GM23248 (cell line): Measurements from ENCODE around the gene UBAC2. TPM values are rescaled to one million over a fixed set of nuclear protein-coding genes. Genes with fewer than 3 reads are reported as not detected.

Experiments
- DNase-seq: peaks from one replicate; pipeline ENCODE4 v3.0.0-alpha.2; 2015
- H2AFZ ChIP-seq: fragments of 200-600 bp; sonication (generic); 2 replicates; pipeline ENCODE4 v1.6.1; 2016; ENCODE audit warnings: antibody characterized with exemption
- H3F3A ChIP-seq: fragments of 200-600 bp; sonication (generic); 2 replicates; pipeline ENCODE4 v1.6.1; 2016; ENCODE audit warnings: mild to moderate bottlenecking, antibody characterized with exemption, mixed run types; ENCODE audit not compliant: insufficient read depth
- H3K27ac ChIP-seq: fragments of 200-600 bp; sonication (generic); 2 replicates; pipeline ENCODE4 v1.5.1; 2016; ENCODE audit warnings: mild to moderate bottlenecking
- H3K27me3 ChIP-seq: fragments of 200-600 bp; sonication (generic); replicated peaks from 2 replicates; pipeline ENCODE4 v1.6.1; 2016; ENCODE audit warnings: mild to moderate bottlenecking; ENCODE audit not compliant: insufficient read depth
- H3K36me3 ChIP-seq: fragments of 200-600 bp; sonication (generic); 2 replicates; pipeline ENCODE4 v1.6.1; 2016; ENCODE audit warnings: low read depth, mild to moderate bottlenecking
- H3K4me1 ChIP-seq: fragments of 200-600 bp; sonication (generic); 2 replicates; pipeline ENCODE4 v1.6.1; 2016; ENCODE audit warnings: mild to moderate bottlenecking; ENCODE audit not compliant: insufficient read depth
- H3K4me2 ChIP-seq: fragments of 200-600 bp; sonication (generic); one replicate; pipeline ENCODE4 v1.6.1; 2016; ENCODE audit warnings: mild to moderate bottlenecking; ENCODE audit not compliant: unreplicated experiment
- H3K4me3 ChIP-seq: fragments of 200-600 bp; sonication (generic); 2 replicates; pipeline ENCODE4 v1.5.1; 2016; ENCODE audit warnings: mild to moderate bottlenecking
- H3K79me2 ChIP-seq: fragments of 200-600 bp; sonication (generic); 2 replicates; pipeline ENCODE4 v1.6.1; 2016; ENCODE audit warnings: mild to moderate bottlenecking; ENCODE audit not compliant: insufficient read depth
- H3K9ac ChIP-seq: fragments of 200-600 bp; sonication (generic); 2 replicates; pipeline ENCODE4 v1.6.1; 2016; ENCODE audit warnings: mild to moderate bottlenecking
- H3K9me2 ChIP-seq: fragments of 200-600 bp; sonication (generic); 2 replicates; pipeline ENCODE4 v1.6.1; 2016; ENCODE audit warnings: mixed run types, mild to moderate bottlenecking, moderate library complexity; ENCODE audit not compliant: insufficient read depth
- H3K9me3 ChIP-seq: fragments of 200-600 bp; sonication (generic); one replicate; pipeline ENCODE4 v1.6.1; 2017; ENCODE audit warnings: low read depth
- H4K20me1 ChIP-seq: fragments of 200-600 bp; sonication (generic); 2 replicates; pipeline ENCODE4 v1.6.0; 2016; ENCODE audit not compliant: insufficient read depth
- EZH2 ChIP-seq: fragments of 200-600 bp; sonication (generic); IDR thresholded peaks from 2 replicates; pipeline ENCODE4 v1.6.1; 2018; ENCODE audit warnings: antibody characterized with exemption, mild to moderate bottlenecking; ENCODE audit not compliant: insufficient read depth, poor library complexity, severe bottlenecking
- EZH2phosphoT487 ChIP-seq: fragments of 200-600 bp; sonication (generic); IDR thresholded peaks from 2 replicates; pipeline ENCODE4 v1.6.1; 2018; ENCODE audit warnings: antibody characterized with exemption, moderate library complexity, mild to moderate bottlenecking, low read depth; ENCODE audit not compliant: insufficient read depth
- WGBS, 2 experiments: methylation state at CpG; one replicate each; pipeline ENCODE4 v1.1.6; 2015 to 2017; ENCODE audit warnings: low lambda C conversion rate in 2 of 2, low coverage in 1 of 2; ENCODE audit errors: missing lambda C conversion rate in 2 of 2; 5-methylcytosine and 5-hydroxymethylcytosine counted together
- in situ Hi-C: fragments of 300-500 bp; cut with MboI; formaldehyde crosslinking; loops from 2 replicates; pipeline ENCODE4 v1.15.0; 2020
- polyA plus RNA-seq: library from polyadenylated mRNA; unstranded; fragments of >200 nt; fragmentation: Nextera tagmentation; extraction: Ambion mirVana; gene quantifications from 2 replicates; pipeline ENCODE4 v1.2.1, GENCODE V29; 2016
- total RNA-seq: library from RNA; depleted of rRNA; stranded (reverse); fragments of >200 nt; shearing (Covaris generic); gene quantifications from 2 replicates; pipeline ENCODE4 v1.2.3, GENCODE V29; 2014

The UBAC2 gene
- total and polyA plus RNA-seq, 2 experiments from 2014 or later: 66.1 to 95.9 TPM

DNA sequence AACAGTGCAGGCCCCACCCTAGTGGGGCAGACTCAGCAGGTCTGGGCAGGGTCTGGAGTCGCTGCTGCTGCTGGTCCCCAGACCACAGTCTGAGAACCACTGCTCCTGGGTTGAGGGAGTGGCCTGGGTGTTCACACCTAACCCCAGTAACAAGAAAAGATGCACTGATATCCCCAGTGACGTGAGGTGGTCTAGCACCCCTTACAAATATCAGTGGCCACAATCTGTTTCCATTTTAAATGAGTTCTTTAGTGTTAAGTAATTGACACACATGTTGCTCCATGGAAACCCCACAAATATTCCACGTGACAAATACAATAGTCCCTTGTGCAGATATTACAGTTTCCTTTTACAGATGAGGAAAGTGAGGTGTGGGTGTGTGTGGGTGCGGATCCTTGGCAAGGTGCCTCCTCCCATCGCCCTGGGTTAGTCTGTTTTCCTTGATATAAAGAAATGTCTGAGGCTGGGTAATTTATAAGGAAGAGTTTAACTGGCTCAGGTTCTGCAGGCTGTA, 202.9 kb downstream of the UBAC2 start:
- Histone ChIP-seq H3K9me2 (no peaks in the 10 kb centered on the region), H3K9me3 (no peaks in the 10 kb centered on the region), H2AFZ (no peak overlapping the region), H3K9ac (no peak overlapping the region), H4K20me1 (no peaks in the 10 kb centered on the region), H3K79me2 (no peaks in the 10 kb centered on the region), H3K27ac (no peak overlapping the region), H3K4me2 (no peak overlapping the region), H3K4me1 (no peaks in the 10 kb centered on the region), H3K4me3 (no peak overlapping the region), H3K36me3 (no peaks in the 10 kb centered on the region), H3K27me3 (peaks cover 10% of the 10 kb centered on the region; the same call in 1 of the 2 replicates), H3F3A (no peaks in the 10 kb centered on the region)
- WGBS, 2 experiments: 37 to 40% methylated on average over 5 of the region's 5 CpGs
- no peak for DNase-seq
- TF ChIP-seq EZH2 (no peak), EZH2phosphoT487 (no peak)
- in situ Hi-C loops: no loop called here

DNA sequence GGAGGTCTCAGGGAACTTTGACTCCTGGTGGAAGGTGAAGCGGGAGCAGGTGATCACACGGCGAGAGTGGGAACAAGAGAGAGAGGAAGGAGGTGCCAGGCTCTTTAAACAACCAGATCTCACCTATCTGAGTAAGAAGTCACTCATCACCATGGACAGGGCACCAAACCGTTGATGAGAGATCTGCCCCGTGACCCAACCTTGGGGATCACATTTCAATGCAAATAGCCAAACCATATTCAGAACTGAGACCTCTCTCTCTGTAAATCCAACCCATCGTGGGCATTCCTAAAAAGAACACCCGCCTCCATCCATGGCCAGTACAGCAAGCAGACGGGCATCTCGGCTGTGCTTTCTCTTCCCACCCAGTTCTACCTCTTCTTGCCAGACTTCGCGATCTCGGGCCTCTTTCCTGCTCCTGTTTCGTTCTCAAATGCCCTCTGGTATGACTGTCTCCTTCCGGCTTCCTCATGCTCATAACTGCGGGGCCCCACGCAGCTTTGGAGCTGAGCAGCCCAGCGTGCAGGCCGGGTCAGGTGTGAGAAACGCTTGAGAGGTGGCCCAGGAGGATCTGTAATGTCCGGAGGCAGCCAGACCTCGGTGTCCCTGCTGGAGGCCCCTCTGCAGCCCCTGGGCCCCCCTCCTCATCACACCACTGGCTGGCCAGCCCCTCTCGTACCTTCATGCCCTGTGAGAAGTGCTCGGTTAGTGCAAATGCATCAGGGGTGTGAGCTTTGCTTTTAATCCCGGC, 203.5 kb downstream of the UBAC2 start:
- 60 to 61% methylated on average over 24 of the region's 24 CpGs for WGBS, 2 experiments
- DNase-seq: no peak
- no peaks in the 10 kb centered on the region for H3K79me2 ChIP-seq

DNA sequence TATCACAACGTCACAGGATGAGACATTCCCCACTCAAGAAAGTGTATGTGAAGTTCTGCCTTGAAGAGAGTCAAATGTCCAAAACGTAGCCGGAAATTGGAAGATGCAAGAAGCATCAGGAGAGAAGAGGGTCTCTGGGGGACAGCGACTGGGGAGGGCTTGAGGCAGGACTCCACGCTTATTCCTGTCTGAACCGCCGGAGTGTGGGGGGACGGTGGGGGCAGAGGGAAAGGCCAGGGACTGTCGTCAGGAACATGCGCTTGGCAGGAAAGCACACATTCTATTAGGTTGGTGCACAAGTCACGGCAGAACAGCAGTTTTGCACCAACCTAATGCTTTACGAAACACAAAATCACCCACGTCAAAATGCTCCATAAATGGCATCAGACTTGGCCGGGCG, 205.3 kb downstream of the UBAC2 start:
- in situ Hi-C loops: no loop called here
- Histone ChIP-seq H3K4me2 (no peak overlapping the region), H3K9me2 (no peaks in the 10 kb centered on the region), H2AFZ (no peak overlapping the region), H3K27ac (no peak overlapping the region), H3K27me3 (peaks cover 10% of the 10 kb centered on the region; the same call in 1 of the 2 replicates), H3K9me3 (no peaks in the 10 kb centered on the region), H3K4me1 (no peaks in the 10 kb centered on the region), H3F3A (no peaks in the 10 kb centered on the region), H3K79me2 (no peaks in the 10 kb centered on the region), H3K4me3 (no peak overlapping the region), H4K20me1 (no peaks in the 10 kb centered on the region), H3K9ac (no peak overlapping the region), H3K36me3 (no peaks in the 10 kb centered on the region)
- no peak for DNase-seq
- WGBS, 2 experiments: 73 to 76% methylated on average over 15 of the region's 15 CpGs
- TF ChIP-seq EZH2 (no peak), EZH2phosphoT487 (no peak)

More for the DNA sequence above, 203.5 kb downstream of the UBAC2 start:
- Histone ChIP-seq H3K4me2 (no peak overlapping the region), H3K4me1 (no peaks in the 10 kb centered on the region), H4K20me1 (no peaks in the 10 kb centered on the region), H3K9ac (no peak overlapping the region), H3K27me3 (peaks cover 10% of the 10 kb centered on the region; the same call in 1 of the 2 replicates), H3K9me2 (no peaks in the 10 kb centered on the region), H3F3A (no peaks in the 10 kb centered on the region), H2AFZ (no peak overlapping the region), H3K27ac (no peak overlapping the region), H3K9me3 (no peaks in the 10 kb centered on the region), H3K36me3 (no peaks in the 10 kb centered on the region), H3K4me3 (no peak overlapping the region)
- in situ Hi-C loops: no loop called here
- TF ChIP-seq EZH2: no peak
- TF ChIP-seq EZH2phosphoT487: no peak

GRCh38 chr13:99406799-99407201, 206.1 kb downstream of the UBAC2 start:
- Histone ChIP-seq H3K36me3 (no peaks in the 10 kb centered on the region), H3K4me3 (no peak overlapping the region), H3K79me2 (no peaks in the 10 kb centered on the region), H3K4me2 (no peak overlapping the region), H3K9me2 (no peaks in the 10 kb centered on the region), H3K27me3 (peaks cover 10% of the 10 kb centered on the region; the same call in 1 of the 2 replicates), H3K4me1 (no peaks in the 10 kb centered on the region), H3F3A (no peaks in the 10 kb centered on the region), H2AFZ (no peak overlapping the region), H3K9me3 (no peaks in the 10 kb centered on the region), H3K27ac (no peak overlapping the region), H3K9ac (no peak overlapping the region), H4K20me1 (no peaks in the 10 kb centered on the region)
- DNase-seq: no peak
- in situ Hi-C loops: no loop called here
- WGBS, 2 experiments: 26 to 28% methylated on average over 6 of the region's 6 CpGs
- no peak for TF ChIP-seq EZH2phosphoT487
- TF ChIP-seq EZH2: no peak
